ENCODE measurements around the gene FBXW8. TPM values are rescaled to one million over a fixed set of nuclear protein-coding genes. Genes with fewer than 3 reads are reported as not detected.

Gene FBXW8
- total RNA-seq, 1 donor from 2014 or later = 28.2 TPM

DNA sequence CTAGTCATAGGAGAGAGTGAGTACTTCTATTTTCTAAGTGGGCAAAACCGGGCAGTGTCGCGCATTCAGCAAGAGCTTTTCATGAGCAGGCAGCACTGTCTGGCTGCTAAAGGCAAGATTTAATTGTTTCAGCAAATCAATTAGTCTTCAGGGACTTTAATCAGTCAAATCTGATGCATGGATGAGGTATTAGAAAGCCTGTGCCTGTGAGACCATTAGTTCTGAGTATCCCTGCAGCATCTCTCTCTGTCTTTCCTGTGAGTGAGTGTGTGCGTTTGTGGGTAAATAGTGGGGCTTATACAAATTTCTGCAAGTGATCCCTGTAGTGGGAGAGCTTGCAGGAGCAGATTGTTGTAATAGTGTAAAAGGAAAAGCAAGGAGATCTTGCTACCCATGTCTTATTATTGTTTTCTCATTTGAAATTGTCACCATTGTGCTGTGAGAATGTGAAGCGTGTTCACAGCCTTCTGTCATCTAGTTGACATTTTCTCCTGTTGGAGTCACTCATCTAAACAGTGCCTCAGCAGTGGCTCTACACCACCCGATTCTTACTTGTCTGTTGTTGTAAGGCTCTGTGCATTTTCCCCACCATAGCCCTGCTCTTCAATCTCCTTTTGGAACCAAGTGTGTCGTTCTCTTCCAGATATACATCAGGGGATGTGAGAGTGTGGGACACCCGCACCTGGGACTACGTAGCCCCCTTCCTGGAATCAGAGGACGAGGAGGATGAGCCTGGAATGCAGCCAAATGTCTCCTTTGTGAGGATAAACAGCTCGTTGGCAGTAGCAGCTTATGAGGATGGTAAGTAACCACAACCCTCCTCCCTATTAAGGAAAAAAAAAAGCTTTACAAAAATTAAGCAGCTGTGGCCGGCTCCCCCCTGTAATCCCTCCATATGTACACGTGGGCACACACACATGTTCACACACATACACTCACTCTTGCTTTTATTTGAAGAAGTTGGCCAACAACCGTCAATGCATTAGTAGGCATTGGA lies 53.6 kb downstream of the FBXW8 start:
- Mint-ChIP-seq H3K9me3 (no peaks in the 10 kb centered on the region), H3K4me3 (no peak overlapping the region), H3K27me3 (no peaks in the 10 kb centered on the region), H3K27ac (peak overlapping the region; percentile 27), H3K36me3 (peaks cover 15% of the 10 kb centered on the region), H3K4me1 (ENCODE audit: unreplicated experiment) (no peaks in the 10 kb centered on the region)
- no peak for DNase-seq (ENCODE audit: extremely low spot score, unreplicated experiment)
- TF ChIP-seq, protein P1, sequence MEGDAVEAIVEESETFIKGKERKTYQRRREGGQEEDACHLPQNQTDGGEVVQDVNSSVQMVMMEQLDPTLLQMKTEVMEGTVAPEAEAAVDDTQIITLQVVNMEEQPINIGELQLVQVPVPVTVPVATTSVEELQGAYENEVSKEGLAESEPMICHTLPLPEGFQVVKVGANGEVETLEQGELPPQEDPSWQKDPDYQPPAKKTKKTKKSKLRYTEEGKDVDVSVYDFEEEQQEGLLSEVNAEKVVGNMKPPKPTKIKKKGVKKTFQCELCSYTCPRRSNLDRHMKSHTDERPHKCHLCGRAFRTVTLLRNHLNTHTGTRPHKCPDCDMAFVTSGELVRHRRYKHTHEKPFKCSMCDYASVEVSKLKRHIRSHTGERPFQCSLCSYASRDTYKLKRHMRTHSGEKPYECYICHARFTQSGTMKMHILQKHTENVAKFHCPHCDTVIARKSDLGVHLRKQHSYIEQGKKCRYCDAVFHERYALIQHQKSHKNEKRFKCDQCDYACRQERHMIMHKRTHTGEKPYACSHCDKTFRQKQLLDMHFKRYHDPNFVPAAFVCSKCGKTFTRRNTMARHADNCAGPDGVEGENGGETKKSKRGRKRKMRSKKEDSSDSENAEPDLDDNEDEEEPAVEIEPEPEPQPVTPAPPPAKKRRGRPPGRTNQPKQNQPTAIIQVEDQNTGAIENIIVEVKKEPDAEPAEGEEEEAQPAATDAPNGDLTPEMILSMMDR (conservative IDR thresholded peaks at IDR 0.05) = no peak

DNA sequence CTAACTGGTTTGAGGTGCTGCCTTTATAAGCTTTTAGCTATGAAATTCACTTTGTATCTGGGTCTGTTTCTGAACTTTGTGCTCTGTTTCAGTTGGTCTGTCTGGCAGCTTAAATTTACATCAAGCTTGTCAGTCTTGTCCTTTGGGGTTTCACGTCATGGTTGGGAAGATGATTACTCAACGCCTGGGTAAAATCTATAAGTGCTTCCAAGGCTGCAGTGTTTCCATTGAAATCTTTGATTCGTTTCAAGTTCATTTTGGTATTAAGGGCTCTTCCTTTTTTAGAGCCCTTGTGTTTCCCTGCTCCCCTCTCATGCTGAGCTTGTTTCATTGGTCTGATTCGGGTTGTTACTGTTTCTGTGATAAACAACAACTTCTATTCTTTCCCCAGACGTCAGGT lies 58.2 kb downstream of the FBXW8 start:
- Mint-ChIP-seq H3K36me3 (peaks cover 36% of the 10 kb centered on the region), H3K27ac (no peak overlapping the region), H3K4me3 (no peak overlapping the region), H3K9me3 (no peaks in the 10 kb centered on the region), H3K27me3 (no peaks in the 10 kb centered on the region), H3K4me1 (ENCODE audit: unreplicated experiment) (peaks cover 5% of the 10 kb centered on the region)
- DNase-seq (ENCODE audit: extremely low spot score, unreplicated experiment) = no peak
- TF ChIP-seq, protein P1 (conservative IDR thresholded peaks at IDR 0.05) = no peak

GRCh38 chr12:116969615-116970585 lies 59.1 kb downstream of the FBXW8 start:
- DNase-seq (ENCODE audit: extremely low spot score, unreplicated experiment) = no peak
- Mint-ChIP-seq H3K36me3 (peaks cover 36% of the 10 kb centered on the region), H3K27ac (no peak overlapping the region), H3K27me3 (no peaks in the 10 kb centered on the region), H3K4me3 (no peak overlapping the region), H3K9me3 (no peaks in the 10 kb centered on the region), H3K4me1 (ENCODE audit: unreplicated experiment) (peaks cover 5% of the 10 kb centered on the region)
- TF ChIP-seq, protein P1 (conservative IDR thresholded peaks at IDR 0.05) = no peak

DNA sequence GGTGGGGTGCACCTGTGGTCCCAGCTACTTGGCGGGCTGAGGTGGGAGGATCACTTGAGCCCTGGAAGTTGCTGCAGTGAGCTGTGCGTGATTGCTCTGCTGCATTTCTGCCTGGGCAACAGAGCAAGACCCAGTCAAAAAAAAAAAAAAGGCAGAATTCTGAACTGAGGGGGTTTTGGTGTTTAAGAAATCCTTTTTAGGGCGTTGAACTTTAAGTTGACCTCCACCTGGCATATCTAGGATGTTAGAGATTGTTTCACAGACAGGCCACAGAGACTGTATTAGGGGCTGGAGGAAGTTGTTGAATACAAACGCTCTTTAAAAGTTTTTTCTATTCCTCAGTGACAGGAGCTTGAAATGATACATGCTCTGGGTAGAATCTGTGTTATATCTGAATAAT lies 60.5 kb downstream of the FBXW8 start:
- Mint-ChIP-seq H3K27ac (no peak overlapping the region), H3K4me1 (ENCODE audit: unreplicated experiment) (peaks cover 5% of the 10 kb centered on the region), H3K9me3 (no peaks in the 10 kb centered on the region), H3K27me3 (no peaks in the 10 kb centered on the region), H3K36me3 (peaks cover 36% of the 10 kb centered on the region), H3K4me3 (no peak overlapping the region)
- DNase-seq (ENCODE audit: extremely low spot score, unreplicated experiment) = no peak
- TF ChIP-seq, protein P1 (conservative IDR thresholded peaks at IDR 0.05) = no peak

- no peaks in the 10 kb centered on the region for H3K9me3 Mint-ChIP-seq
- no peak overlapping the region for H3K27ac Mint-ChIP-seq
- no peak overlapping the region for H3K4me3 Mint-ChIP-seq
- DNase-seq (ENCODE audit: extremely low spot score, unreplicated experiment) = no peak
- H3K36me3 Mint-ChIP-seq = peaks cover 23% of the 10 kb centered on the region
- peaks cover 15% of the 10 kb centered on the region for H3K4me1 Mint-ChIP-seq (ENCODE audit: unreplicated experiment)
- H3K27me3 Mint-ChIP-seq = no peaks in the 10 kb centered on the region
- TF ChIP-seq, protein P1 (conservative IDR thresholded peaks at IDR 0.05) = no peak
These were observed 65.1 kb downstream of the FBXW8 start for GRCh38 chr12:116975779-116976393.
